ENCODE results near the gene GSS. TPM values are rescaled to one million over a fixed set of nuclear protein-coding genes. Genes with fewer than 3 reads are reported as not detected.
"Not testable (repeated sequence)": the region's sequence is repeated elsewhere in the genome, so short reads cannot be mapped to it uniquely, and the experiment has no call there.

The GSS gene
- total RNA-seq, 2 donors from 2014 or later, result 59.7 to 74.2 TPM

DNA sequence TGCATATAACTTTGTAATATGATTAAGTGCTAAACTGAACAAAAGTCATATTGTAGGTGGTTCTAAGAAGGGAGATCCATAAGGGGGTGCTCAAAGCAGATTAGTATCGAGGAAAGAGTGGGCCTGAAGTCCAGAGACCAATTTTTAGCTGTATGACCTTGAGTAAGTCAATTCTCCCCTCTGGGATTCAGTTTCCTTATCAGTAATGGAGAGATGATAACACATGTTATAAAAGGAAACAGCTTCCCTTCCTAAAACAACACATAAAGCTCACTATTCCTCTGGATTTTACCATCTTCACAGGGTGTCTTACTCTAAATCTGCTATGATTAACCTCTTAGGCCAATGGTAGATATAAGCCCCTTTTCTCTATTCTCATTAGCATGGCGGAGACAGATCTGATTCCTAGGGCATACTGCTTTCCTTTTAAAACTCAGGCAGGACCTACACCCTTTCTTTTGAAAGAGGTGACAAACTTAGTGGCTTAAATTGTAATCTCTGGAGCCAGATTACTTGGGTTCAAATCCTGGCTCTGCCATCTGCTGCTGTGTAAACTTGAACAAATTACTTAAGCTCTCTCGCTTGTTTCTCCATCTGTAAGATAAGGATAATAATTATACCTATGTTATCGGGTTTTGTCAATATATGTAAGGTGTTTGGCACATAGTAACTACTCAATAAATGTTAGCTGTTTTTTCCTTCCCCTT, 39.7 kb downstream of the GSS start:
- no peak for ATAC-seq
- H3K27ac Mint-ChIP-seq, result peak overlapping the region in 1 of 2 donors; percentile 0
- H3K36me3 Mint-ChIP-seq, result peaks cover 5 to 47% of the 10 kb centered on the region in 2 donors
- peaks cover 0 to 13% of the 10 kb centered on the region in 2 donors for H3K9me3 Mint-ChIP-seq
- no peak for DNase-seq (ENCODE audit: low spot score in 2 of 2)

DNA sequence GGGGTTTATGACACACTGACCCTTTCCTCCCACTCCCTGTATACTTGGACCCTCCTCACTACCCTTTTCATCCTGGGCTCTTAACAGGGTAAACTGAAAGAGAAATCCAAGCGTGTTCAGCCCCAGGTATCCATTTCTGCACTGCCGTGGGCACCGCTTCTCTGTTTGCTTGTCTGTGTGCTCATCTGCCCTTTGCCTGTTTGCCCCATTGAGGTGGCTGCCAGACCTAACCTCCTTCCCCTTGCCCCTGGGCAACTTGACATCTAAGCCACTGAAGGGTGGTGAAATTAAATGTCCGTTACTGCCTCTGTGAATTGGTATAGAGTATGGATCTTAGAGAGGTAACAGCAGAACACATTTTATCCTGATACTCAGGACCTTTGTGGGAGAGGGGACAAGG, 40.5 kb downstream of the GSS start:
- Mint-ChIP-seq H3K27ac (peak overlapping the region in 1 of 2 donors; percentile 24), H3K9me3 (peaks cover 0 to 10% of the 10 kb centered on the region in 2 donors), H3K36me3 (peaks cover under 1 to 39% of the 10 kb centered on the region in 2 donors)
- no peak for ATAC-seq
- no peak for DNase-seq (ENCODE audit: low spot score in 2 of 2)

DNA sequence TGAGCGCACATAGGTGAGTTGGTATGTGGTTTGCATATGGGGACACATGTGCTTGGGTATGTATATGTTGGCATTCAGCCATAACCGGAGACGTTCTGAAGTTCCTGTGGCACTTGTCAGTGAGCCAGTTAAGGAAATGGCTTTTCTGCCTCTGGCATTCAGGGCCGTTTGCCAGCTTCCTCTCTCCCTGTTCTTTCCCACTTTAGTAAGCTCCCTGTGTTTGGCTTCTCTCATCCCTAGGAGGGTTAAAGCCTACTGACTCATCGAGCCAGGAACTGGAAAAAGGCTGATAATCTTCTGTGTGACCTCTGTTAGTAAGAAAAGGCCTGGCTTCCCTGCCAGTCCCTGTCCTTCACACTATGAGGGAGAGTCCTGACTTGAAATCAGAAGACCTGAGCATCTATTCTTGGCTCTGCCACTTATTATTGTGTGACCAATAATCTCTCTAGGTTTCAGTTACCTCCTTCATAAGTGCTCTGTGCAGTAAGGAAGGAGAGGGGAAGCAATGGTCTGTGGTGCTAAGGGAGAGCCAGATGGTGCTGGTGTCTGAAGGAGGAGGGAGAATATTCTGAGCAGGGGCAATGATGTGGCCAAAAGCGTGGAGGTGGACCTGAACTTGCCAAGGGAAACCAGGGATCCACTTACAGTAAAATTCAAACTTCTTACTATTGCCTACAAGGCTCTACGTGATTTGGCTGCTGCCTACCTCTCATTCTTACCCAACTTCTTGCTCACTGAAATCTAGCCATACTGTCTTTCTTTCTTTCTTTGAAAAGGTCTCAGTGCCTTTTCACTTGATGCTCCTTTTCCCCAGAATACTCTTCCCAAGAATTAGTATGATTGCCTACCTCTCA, 47.8 kb downstream of the GSS start:
- H3K27ac Mint-ChIP-seq, result no peak overlapping the region
- H3K9me3 Mint-ChIP-seq, result no peaks in the 10 kb centered on the region

DNA sequence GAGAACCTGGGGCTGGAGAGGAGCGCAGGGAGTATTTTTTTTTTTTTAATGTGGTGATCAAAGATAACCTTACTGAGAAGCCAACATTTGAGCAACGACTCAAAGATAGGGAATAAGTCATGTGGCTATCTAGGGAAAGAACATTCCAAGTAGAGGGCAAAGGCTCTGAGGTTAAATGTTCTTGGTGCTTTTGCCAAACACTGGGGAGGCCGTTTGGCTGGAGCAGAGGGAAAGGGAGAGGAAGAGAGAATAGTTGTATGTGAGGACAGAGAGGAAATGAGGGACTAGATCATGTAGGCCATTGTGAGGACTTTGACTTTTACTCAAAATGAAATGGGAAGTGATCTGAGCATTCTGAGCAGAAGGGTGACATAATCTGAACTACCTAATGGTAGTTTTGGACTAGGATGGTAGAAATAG, 51.4 kb downstream of the GSS start:
- no peak for DNase-seq (ENCODE audit: low spot score in 2 of 2)
- Mint-ChIP-seq H3K9me3 (no peaks in the 10 kb centered on the region), H3K36me3 (no peaks in the 10 kb centered on the region), H3K27ac (no peak overlapping the region)
- no peak for ATAC-seq

More for the DNA sequence above, 47.8 kb downstream of the GSS start:
- DNase-seq (ENCODE audit: low spot score in 2 of 2), result no peak
- H3K36me3 Mint-ChIP-seq, result peaks cover 0 to 7% of the 10 kb centered on the region in 2 donors
- no peak for ATAC-seq

DNA sequence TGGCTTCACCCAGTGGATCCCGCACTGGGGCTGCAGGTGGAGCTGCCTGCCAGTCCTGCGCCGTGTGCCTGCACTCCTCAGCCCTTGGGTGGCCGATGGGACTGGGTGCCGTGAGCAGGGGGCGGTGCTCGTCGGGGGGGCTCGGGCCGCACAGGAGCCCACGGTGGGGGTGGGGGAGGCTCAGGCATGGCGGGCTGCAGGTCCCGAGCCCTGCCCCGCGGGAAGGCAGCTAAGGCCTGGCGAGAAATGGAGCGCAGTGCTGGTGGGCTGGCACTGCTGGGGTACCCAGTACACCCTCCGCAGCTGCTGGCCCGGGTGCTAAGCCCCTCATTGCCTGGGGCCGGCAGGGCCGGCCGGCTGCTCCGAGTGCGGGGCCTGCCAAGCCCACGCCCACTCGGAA, 56.9 kb downstream of the GSS start:
- H3K27ac Mint-ChIP-seq, result not testable (repeated sequence)

DNA sequence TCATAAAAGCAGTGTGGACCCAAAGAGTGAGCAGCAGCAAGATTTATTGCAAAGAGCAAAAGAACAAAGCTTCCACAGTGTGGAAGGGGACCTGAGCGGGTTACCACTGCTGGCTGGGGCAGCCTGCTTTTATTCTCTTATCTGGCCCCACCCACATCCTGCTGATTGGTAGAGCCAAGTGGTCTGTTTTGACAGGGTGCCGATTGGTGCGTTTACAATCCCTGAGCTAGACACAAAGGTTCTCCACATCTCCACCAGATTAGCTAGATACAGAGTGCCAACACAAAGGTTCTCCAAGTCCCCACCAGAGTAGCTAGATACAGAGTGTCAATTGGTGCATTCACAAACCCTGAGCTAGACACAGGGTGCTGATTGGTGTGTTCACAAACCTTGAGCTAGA, 57.5 kb downstream of the GSS start:
- not testable (repeated sequence) for H3K27ac Mint-ChIP-seq, H3K36me3 Mint-ChIP-seq, ATAC-seq

More for the DNA sequence above, 56.9 kb downstream of the GSS start:
- H3K9me3 Mint-ChIP-seq; H3K36me3 Mint-ChIP-seq; ATAC-seq; DNase-seq (ENCODE audit: low spot score in 2 of 2): not testable (repeated sequence)

DNA sequence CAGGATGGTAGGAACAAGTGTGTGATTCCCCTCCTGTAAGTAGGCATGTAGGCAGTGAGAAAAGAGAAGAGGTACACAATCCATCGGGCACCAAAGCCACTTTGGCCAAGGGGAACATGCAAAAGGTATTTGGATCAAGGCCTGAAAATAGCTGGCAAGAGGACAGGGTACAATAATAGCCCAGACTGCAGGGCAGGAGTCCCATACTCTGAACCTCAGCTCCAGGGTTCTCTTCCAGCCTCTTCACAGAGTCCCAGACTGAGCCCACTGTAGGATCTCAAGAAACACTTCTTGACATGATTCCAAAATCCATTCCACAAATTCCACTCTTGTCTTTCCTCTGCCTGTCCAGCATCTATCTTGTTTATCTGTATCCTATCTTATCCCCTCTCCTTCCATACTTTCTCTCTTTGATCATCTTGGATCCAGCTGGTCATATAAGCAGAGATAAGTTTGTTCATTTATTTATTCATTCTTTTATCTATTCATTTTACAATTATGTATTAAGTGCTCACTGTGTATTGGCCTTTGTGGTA, 59.5 kb downstream of the GSS start:
- no peak for ATAC-seq
- Mint-ChIP-seq H3K9me3 (no peaks in the 10 kb centered on the region), H3K36me3 (peaks cover 0 to 6% of the 10 kb centered on the region in 2 donors), H3K27ac (peak overlapping the region in 1 of 2 donors; percentile 7)
- DNase-seq (ENCODE audit: low spot score in 2 of 2), result no peak

More for the DNA sequence above, 57.5 kb downstream of the GSS start:
- not testable (repeated sequence) for H3K9me3 Mint-ChIP-seq; DNase-seq (ENCODE audit: low spot score in 2 of 2)

DNA sequence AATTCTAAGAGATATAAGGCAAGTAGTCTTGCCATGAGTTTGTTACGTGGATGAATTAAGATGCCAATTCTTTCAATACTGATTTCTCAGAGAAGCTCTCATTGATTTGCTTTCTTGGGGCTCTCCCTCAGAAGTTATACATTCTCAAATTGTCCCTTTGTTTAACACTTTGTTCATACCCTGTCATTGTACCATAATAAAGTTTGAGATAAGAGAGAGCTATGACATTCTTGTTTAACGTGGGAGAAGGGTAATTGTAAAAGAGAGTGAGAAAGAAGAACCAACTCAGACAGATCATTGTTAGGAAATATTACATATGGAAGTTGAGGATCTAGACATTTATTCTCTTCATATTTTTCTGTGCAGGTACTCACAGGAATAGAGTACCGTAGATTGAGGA, 60.1 kb downstream of the GSS start:
- no peak overlapping the region for H3K27ac Mint-ChIP-seq
- peaks cover 0 to 6% of the 10 kb centered on the region in 2 donors for H3K36me3 Mint-ChIP-seq
- DNase-seq (ENCODE audit: low spot score in 2 of 2) (no peak), ATAC-seq (no peak)
- no peaks in the 10 kb centered on the region for H3K9me3 Mint-ChIP-seq

DNA sequence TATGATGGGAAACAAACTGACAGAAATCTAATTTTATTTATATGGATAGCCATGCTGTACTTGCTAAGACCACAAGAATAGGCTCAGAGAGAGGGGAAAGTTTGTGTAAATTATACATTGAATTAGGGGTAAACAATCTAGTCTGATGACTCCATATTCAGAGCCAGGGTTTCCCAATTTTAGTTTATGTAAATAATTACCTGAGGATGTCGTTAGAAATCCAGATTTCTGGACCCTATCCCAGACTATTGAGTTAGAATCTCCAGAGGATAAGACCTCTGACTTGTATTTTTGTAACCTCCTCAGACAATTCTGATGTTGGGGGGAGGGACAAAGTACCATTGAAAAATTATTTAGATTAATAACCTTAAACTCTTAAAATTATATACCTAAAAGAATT, 60.9 kb downstream of the GSS start:
- Mint-ChIP-seq H3K9me3 (no peaks in the 10 kb centered on the region), H3K27ac (no peak overlapping the region), H3K36me3 (peaks cover 0 to 8% of the 10 kb centered on the region in 2 donors)
- ATAC-seq, result no peak
- DNase-seq (ENCODE audit: low spot score in 2 of 2), result no peak

DNA sequence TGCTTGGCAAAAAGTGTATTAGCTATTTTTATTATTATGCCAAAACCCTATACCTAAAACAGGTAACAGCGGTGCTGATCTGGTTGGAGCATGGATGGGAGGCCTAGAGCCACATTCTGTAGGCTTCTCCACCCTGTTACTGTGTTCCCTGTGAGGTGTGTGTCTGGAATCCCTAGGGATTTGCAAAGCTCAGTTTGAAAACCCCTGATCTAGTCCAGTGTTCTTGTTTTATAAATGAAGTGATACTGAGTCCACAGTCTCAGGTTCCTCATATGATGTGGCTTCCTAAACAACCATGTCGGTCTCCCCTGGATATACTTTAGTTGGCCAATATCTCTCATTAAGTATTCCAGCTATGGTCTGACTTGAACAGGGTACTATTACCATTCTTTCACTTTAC, 62.9 kb downstream of the GSS start:
- ATAC-seq (no peak), DNase-seq (ENCODE audit: low spot score in 2 of 2) (no peak)
- Mint-ChIP-seq H3K27ac (peak overlapping the region; percentile 81 to 82), H3K9me3 (peaks cover 0 to 9% of the 10 kb centered on the region in 2 donors), H3K36me3 (peaks cover 0 to 19% of the 10 kb centered on the region in 2 donors)

DNA sequence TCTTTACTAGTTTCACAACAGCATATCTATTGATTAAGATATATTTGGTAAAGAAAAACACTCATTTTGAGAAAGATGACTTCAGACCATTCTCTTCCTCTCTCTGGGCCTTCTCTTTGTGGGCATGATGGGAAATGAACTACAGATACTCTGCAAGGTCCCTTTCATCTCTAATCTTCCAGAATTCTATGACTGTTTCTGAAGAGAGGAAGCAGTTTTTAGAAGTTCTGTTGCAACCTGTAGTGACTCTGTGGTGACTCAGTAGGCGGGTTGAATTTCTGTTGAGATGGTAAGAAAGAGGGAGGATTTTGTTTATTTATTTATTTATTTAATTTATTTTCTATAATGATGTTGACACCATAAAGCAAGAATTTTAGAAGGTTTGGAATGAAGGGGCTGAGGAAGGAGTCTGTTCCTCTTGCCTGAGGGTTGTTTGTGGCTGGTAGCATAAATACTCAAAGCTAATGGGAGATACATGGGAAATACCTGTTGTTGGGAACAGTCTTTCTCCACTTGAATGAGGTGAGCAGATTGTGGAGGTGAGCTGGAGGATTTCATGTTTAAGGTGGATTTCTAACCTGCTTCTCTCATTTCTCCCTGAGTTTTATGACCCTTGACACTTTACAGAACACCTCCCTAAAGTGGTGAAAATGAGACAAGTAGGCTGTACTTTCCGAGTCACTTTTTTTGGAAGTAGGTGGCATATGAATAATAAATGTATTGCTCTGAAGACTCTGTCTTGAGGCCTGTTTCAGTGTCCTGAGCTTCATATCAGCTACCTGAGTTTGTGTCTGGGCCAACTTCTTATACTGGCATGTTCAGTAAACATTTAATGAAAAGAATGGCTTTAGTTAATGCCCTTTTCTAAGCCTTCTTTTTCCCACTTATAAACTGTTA, 64.2 kb downstream of the GSS start:
- ATAC-seq, result peak; percentile 96
- peaks cover 0 to 9% of the 10 kb centered on the region in 2 donors for H3K9me3 Mint-ChIP-seq
- DNase-seq (ENCODE audit: low spot score in 2 of 2), result no peak
- H3K27ac Mint-ChIP-seq, result peak overlapping the region; percentile 81 to 82
- peaks cover 0 to 23% of the 10 kb centered on the region in 2 donors for H3K36me3 Mint-ChIP-seq

DNA sequence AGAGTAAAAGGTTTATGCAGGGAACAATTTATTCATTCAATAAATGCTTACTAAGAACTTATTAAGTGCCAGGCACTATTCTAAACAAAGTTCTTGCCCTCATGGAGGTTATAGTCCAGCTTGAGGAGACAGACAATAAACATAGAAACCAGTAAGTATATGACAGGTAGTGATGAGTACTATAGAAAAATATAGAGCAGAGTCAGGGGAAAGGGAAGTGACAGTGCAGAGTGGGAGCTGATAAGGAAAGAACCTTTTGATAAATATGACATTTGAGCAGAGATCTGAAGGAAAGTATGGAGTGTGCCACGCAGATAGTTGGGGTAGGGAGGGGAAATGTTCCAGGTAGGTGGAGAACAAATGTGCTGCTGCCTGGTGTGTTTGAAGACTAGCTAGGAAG, 67.1 kb downstream of the GSS start:
- ATAC-seq, result no peak
- no peak for DNase-seq (ENCODE audit: low spot score in 2 of 2)
- peaks cover 0 to 34% of the 10 kb centered on the region in 2 donors for H3K36me3 Mint-ChIP-seq
- H3K9me3 Mint-ChIP-seq, result peaks cover 0 to 9% of the 10 kb centered on the region in 2 donors
- H3K27ac Mint-ChIP-seq, result peak overlapping the region; percentile 1 to 8

DNA sequence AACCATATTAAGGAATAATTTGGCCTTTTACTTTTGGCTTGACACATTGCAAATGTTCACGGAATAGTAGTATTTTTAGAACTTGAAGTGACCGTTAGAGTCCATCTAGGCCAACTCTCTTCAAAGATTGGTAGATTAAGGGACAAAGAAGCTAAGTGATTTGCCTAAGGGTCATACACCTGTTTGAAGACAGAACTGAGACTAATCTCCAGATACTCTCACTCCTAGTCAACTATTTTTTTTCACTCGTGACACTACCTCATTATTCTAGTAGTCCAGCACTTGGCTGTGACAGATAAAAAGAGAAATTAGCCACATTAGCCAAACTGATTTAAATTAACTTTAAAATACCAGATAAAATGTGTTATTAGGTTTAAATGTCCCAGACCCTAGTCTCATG, 68.6 kb downstream of the GSS start:
- DNase-seq (ENCODE audit: low spot score in 2 of 2) (no peak), ATAC-seq (no peak)
- H3K27ac Mint-ChIP-seq, result no peak overlapping the region
- H3K36me3 Mint-ChIP-seq, result peaks cover 0 to 38% of the 10 kb centered on the region in 2 donors
- peaks cover 0 to 9% of the 10 kb centered on the region in 2 donors for H3K9me3 Mint-ChIP-seq

DNA sequence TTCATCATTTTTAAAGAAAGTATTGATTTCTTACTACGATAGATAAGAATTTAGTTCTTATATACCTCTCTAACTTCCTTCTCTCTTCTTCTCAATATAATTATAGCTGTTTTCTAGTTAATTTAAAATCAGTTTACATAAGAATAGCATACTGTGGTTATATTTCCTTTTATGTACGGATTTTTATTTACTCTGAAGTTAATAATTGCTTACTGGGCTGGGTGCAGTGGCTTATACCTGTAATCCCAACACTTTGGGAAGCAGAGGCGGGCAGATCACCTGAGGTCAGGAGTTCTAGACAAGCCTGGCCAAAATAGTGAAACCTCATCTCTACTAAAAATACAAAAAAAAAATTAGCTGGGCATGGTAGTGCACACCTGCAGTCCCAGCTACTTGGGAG, 69.5 kb downstream of the GSS start:
- no peak for ATAC-seq

DNA sequence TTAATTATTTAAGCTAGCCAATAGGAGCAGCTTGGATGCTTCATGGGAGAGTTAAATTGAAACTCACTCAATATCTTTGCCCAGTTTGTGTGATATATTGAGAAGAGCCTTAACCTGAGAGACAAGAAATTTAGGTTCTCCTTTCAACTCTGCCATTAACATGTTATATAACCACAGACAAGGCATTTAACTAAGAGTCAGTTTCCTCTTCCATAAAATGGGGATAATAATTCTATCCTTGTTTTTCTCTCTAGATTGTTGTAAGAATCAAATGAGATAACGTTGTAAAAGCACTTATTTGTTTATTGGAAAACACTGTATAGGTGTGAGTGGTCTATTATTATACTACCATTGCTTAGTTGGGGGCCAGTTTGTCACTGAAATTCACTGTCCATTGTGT, 71.3 kb downstream of the GSS start:
- ATAC-seq (no peak), DNase-seq (ENCODE audit: low spot score in 2 of 2) (no peak)
- Mint-ChIP-seq H3K36me3 (peaks cover 0 to 32% of the 10 kb centered on the region in 2 donors), H3K9me3 (peaks cover 0 to 6% of the 10 kb centered on the region in 2 donors), H3K27ac (peak overlapping the region in 1 of 2 donors; percentile 17)

More for the DNA sequence above, 69.5 kb downstream of the GSS start:
- Mint-ChIP-seq H3K36me3 (peaks cover 0 to 38% of the 10 kb centered on the region in 2 donors), H3K9me3 (peaks cover 0 to 9% of the 10 kb centered on the region in 2 donors), H3K27ac (no peak overlapping the region)
- DNase-seq (ENCODE audit: low spot score in 2 of 2), result no peak

DNA sequence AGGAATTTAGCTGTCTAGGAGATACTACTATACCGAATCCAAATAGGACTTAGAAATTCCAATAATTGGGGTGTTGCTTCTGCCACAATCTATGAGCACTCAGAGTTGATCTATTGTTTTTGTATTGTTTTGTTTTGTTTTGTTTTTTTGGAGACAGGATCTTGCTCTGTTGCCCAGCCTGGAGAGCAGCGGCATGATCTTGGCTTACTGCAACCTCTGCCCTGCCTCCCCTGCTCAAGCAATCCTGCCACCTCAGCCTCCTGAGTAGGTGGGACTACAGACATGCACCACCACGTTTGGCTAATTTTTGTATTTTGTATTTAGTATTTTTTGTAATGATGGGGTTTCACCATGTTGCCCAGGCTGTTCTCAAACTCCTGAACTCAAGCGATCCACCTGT, 71.8 kb downstream of the GSS start:
- Mint-ChIP-seq H3K36me3 (peaks cover 0 to 36% of the 10 kb centered on the region in 2 donors), H3K27ac (peak overlapping the region in 1 of 2 donors; percentile 60), H3K9me3 (peaks cover 0 to 6% of the 10 kb centered on the region in 2 donors)
- no peak for DNase-seq (ENCODE audit: low spot score in 2 of 2)
- ATAC-seq, result no peak

All from activated naive CD4-positive, alpha-beta T cell treated with anti-CD3 and anti-CD28 coated beads, Interleukin-2, amount 50 U/mL, for 72 hours (primary cell).